Ascending aorta (tissue), 2 donors: Measurements from ENCODE around the gene ALKBH6. TPM values are rescaled to one million over a fixed set of nuclear protein-coding genes. Genes with fewer than 3 reads are reported as not detected.

Experiments
- DNase-seq, 2 donors: peaks; one replicate each; pipeline ENCODE4 v3.0.0-alpha.2; 2019; ENCODE audit warnings: low spot score in 2 of 2
- H3K27ac ChIP-seq, 2 donors: fragments of 200-600 bp; sonication (generic); one replicate each; pipeline ENCODE4 v1.5.1; 2016 to 2017; ENCODE audit warnings: mild to moderate bottlenecking in 1 of 2
- H3K27me3 ChIP-seq: fragments of 200-600 bp; sonication (generic); one replicate; pipeline ENCODE4 v1.5.1; 2017
- H3K36me3 ChIP-seq, 2 donors: fragments of 200-600 bp; sonication (generic); one replicate each; pipeline ENCODE4 v1.5.1; 2016
- H3K4me1 ChIP-seq, 2 donors: fragments of 200-600 bp; sonication (generic); one replicate each; pipeline ENCODE4 v1.5.1; 2016 to 2017; ENCODE audit warnings: mild to moderate bottlenecking in 1 of 2
- H3K4me3 ChIP-seq, 2 donors: fragments of 200-600 bp; sonication (generic); one replicate each; pipeline ENCODE4 v1.5.1; 2016 to 2017; ENCODE audit warnings: mild to moderate bottlenecking in 1 of 2
- H3K9me3 ChIP-seq, 2 donors: fragments of 200-600 bp; sonication (generic); one replicate each; pipeline ENCODE4 v1.5.1; 2016
- intact Hi-C: fragments of 100-400 bp; cut with DNase I; formaldehyde crosslinking; loops from one replicate; pipeline ENCODE4 v1.15.1; 2023
- total RNA-seq: library from RNA; depleted of rRNA; stranded (reverse); fragments of >200 nt; gene quantifications from one replicate; pipeline ENCODE4 v1.1.0, GENCODE V29; 2016
- TF ChIP-seq, protein P1 (sequence below), 3 experiments: fragments of 200-600 bp in 2 of 3; fragments of 450-650 bp in 1 of 3; sonication (generic) in 2 of 3; IDR thresholded peaks; one replicate each; pipeline ENCODE4 v1.5.1; 2016 to 2019; ENCODE audit warnings: antibody characterized with exemption in 3 of 3, mild to moderate bottlenecking in 1 of 3, moderate library complexity in 1 of 3

ALKBH6 gene
- total RNA-seq, 1 donor from 2014 or later, result 35.3 TPM

DNA sequence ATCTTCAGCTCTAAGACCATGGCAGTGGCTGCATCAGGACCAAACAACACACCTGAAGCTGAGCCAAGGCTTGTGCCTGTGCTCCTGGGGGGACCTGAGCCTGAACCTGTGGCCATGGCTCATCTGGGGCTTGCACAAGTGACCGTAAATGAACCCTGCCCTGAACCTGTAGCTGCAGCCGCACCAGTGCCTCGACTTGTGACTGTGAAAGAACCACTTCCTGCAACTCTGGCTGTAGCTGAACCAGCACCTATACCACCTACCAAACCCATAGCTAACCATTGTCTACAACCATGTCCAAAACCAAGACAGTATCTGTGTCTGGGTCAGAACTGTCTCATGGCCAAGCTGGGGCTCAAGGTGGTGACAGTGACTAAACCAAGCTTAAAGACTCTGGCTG is 47.2 kb downstream of the ALKBH6 start:
- Histone ChIP-seq H3K36me3 (no peaks in the 10 kb centered on the region), H3K4me1 (no peaks in the 10 kb centered on the region), H3K9me3 (no peaks in the 10 kb centered on the region), H3K27me3 (no peaks in the 10 kb centered on the region), H3K27ac (no peak overlapping the region), H3K4me3 (no peak overlapping the region)
- intact Hi-C loops, result no loop called here
- TF ChIP-seq, protein P1, sequence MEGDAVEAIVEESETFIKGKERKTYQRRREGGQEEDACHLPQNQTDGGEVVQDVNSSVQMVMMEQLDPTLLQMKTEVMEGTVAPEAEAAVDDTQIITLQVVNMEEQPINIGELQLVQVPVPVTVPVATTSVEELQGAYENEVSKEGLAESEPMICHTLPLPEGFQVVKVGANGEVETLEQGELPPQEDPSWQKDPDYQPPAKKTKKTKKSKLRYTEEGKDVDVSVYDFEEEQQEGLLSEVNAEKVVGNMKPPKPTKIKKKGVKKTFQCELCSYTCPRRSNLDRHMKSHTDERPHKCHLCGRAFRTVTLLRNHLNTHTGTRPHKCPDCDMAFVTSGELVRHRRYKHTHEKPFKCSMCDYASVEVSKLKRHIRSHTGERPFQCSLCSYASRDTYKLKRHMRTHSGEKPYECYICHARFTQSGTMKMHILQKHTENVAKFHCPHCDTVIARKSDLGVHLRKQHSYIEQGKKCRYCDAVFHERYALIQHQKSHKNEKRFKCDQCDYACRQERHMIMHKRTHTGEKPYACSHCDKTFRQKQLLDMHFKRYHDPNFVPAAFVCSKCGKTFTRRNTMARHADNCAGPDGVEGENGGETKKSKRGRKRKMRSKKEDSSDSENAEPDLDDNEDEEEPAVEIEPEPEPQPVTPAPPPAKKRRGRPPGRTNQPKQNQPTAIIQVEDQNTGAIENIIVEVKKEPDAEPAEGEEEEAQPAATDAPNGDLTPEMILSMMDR (IDR thresholded peaks at IDR 0.05), result no peak
- DNase-seq, result no peak

DNA sequence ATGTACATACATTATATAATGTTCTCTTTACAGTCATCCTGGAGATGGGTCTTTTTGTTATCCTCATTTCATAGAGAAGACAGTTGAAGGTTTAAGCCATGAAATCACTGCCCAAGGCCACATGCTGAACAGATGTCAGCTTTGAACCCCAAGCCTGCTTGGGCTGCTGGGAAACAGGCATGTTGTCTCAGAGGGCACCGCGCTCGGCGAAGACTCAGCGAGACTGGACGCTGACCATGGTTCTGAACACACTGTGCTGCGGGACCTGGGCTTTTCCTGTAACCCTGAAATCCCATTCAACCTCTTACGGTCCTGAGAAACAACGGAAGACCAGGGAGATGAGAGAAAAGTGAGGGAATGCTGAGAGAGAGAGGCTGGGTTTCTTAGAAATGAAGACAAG is 50.5 kb downstream of the ALKBH6 start:
- TF ChIP-seq, protein P1 (IDR thresholded peaks at IDR 0.05), result no peak
- Histone ChIP-seq H3K4me1 (peaks cover 0 to 5% of the 10 kb centered on the region in 2 donors), H3K4me3 (no peak overlapping the region), H3K36me3 (no peaks in the 10 kb centered on the region), H3K9me3 (no peaks in the 10 kb centered on the region), H3K27ac (no peak overlapping the region), H3K27me3 (no peaks in the 10 kb centered on the region)
- intact Hi-C loops, result no loop called here
- DNase-seq, result no peak

DNA sequence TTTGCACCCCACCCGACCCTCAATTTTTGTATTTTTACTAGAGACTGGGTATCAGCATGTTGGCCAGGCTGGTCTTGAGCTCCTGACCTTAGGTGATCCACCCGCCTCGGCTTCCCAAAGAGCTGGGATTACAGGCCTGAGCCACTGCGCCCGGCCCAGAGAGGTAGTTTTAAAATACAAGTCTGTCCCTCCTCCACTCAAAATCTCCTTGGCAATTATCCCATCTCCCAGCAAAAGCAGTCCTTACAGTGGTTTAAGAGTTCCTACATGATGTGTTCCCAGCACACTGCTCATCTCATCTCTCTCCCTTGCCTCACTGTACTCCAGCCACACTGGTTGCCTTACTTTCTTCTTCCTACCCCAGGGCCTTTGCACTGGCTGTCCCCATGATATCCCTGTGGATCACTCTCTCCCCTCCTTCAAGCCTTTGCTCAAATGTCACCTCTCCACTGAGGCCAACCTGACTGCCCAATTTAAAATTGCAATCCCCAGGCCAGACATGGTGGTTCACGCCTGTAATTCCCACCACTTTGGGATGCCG is 53.5 kb downstream of the ALKBH6 start:
- H3K27ac ChIP-seq, result no peak overlapping the region
- TF ChIP-seq, protein P1 (IDR thresholded peaks at IDR 0.05), result no peak
- no peaks in the 10 kb centered on the region for H3K27me3 ChIP-seq
- no peak for DNase-seq
- no peak overlapping the region for H3K4me3 ChIP-seq
- intact Hi-C loops, result no loop called here
- peaks cover 0 to 5% of the 10 kb centered on the region in 2 donors for H3K4me1 ChIP-seq
- no peaks in the 10 kb centered on the region for H3K36me3 ChIP-seq
- no peaks in the 10 kb centered on the region for H3K9me3 ChIP-seq

DNA sequence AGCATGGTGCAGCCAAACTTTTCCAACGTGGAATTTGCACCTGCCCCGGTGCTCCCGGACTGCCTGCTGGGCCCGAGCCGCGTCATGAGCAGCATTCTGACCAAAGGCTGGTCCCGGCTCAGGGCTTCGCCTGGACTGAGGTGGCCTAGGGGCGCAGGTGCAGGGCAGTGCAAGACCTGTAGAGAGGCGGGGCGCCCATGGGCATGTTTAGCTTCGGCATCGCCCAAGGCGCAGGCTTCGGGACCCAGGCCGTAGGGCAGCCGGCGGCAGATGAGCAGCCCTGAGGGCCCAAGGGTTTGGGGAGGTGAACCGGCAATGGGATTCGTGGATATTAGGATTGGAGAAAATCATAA is 54.1 kb downstream of the ALKBH6 start:
- Histone ChIP-seq H3K27me3 (no peaks in the 10 kb centered on the region), H3K9me3 (no peaks in the 10 kb centered on the region), H3K36me3 (no peaks in the 10 kb centered on the region), H3K27ac (no peak overlapping the region), H3K4me3 (no peak overlapping the region), H3K4me1 (peaks cover 0 to 5% of the 10 kb centered on the region in 2 donors)
- intact Hi-C loops, result no loop called here
- DNase-seq, result no peak
- TF ChIP-seq, protein P1 (IDR thresholded peaks at IDR 0.05), result no peak

Other genes with a start within 250 kb of the ALKBH6 start
- gene ARHGAP33, start 238.6 kb downstream of the ALKBH6 start, total RNA-seq, result 8.7 TPM
- gene PRODH2, start 201.4 kb downstream of the ALKBH6 start, total RNA-seq, result not detected
- gene NPHS1, start 161.7 kb downstream of the ALKBH6 start, total RNA-seq, result not detected
- gene KIRREL2, start 157.3 kb downstream of the ALKBH6 start, total RNA-seq, result not detected
- gene APLP1, start 145.6 kb downstream of the ALKBH6 start, total RNA-seq, result 0.21 TPM
- gene NFKBID, start 113.7 kb downstream of the ALKBH6 start, total RNA-seq, result 3.7 TPM
- not detected for gene HCST, start 111.7 kb downstream of the ALKBH6 start, total RNA-seq
- gene TYROBP, start 105.9 kb downstream of the ALKBH6 start, total RNA-seq, result 31.5 TPM
- gene LRFN3, start 77.8 kb downstream of the ALKBH6 start, total RNA-seq, result 26.6 TPM
- gene SDHAF1, start 19.0 kb downstream of the ALKBH6 start, total RNA-seq, result 107 TPM
- gene SYNE4, start 5.4 kb downstream of the ALKBH6 start, total RNA-seq, result not detected
- 43.2 TPM for gene CLIP3, start 18.7 kb upstream of the ALKBH6 start, total RNA-seq
- gene THAP8, start 40.1 kb upstream of the ALKBH6 start, total RNA-seq, result not detected
- not detected for gene WDR62, start 40.7 kb upstream of the ALKBH6 start, total RNA-seq
- gene OVOL3, start 96.9 kb upstream of the ALKBH6 start, total RNA-seq, result not detected
- 21.0 TPM for gene POLR2I, start 100.7 kb upstream of the ALKBH6 start, total RNA-seq
- gene TBCB, start 101.3 kb upstream of the ALKBH6 start, total RNA-seq, result 129 TPM
- gene CAPNS1, start 125.9 kb upstream of the ALKBH6 start, total RNA-seq, result 168 TPM
- 51.2 TPM for gene COX7A1, start 138.2 kb upstream of the ALKBH6 start, total RNA-seq
- 1.9 TPM for gene ZNF565, start 200.5 kb upstream of the ALKBH6 start, total RNA-seq
- gene ZNF146, start 200.9 kb upstream of the ALKBH6 start, total RNA-seq, result 21.2 TPM